ENCODE measurements around the gene RBM47. TPM values are rescaled to one million over a fixed set of nuclear protein-coding genes. Genes with fewer than 3 reads are reported as not detected.
A peak's percentile ranks its signal among the peaks of the same experiment; 100 is the strongest.

RBM47 gene
- total and polyA plus RNA-seq, 2 experiments from 2014 or later = 35.6 to 139 TPM

GRCh38 chr4:40480291-40480690 lies 149.4 kb downstream of the RBM47 start:
- Histone ChIP-seq H3F3A (replicated peaks; ENCODE audit: low read depth) (no peaks in the 10 kb centered on the region), H4K20me1 (replicated peaks; ENCODE audit: insufficient read depth) (peaks cover 12% of the 10 kb centered on the region; the same call in 1 of the 2 replicates), H3K79me2 (replicated peaks; ENCODE audit: insufficient read depth) (peaks cover 36% of the 10 kb centered on the region), H3K4me1 (ENCODE audit: insufficient read depth) (peaks cover 34% of the 10 kb centered on the region), H3K27ac (ENCODE audit: low read depth) (no peak overlapping the region), H3K36me3 (ENCODE audit: insufficient read depth) (no peaks in the 10 kb centered on the region), H2AFZ (no peak overlapping the region), H3K27me3 (ENCODE audit: insufficient read depth) (no peaks in the 10 kb centered on the region), H3K9me2 (ENCODE audit: insufficient read depth) (no peaks in the 10 kb centered on the region), H3K4me3 (no peak overlapping the region), H3K4me2 (no peak overlapping the region)
- Mint-ChIP-seq H3K4me3 (no peak overlapping the region), H3K4me1 (peaks cover 48% of the 10 kb centered on the region), H3K27me3 (ENCODE audit: insufficient read depth, low read depth, poor library complexity) (peaks cover 5% of the 10 kb centered on the region), H3K9me3 (no peaks in the 10 kb centered on the region), H3K27ac (0 out of 2 replicates have a peak overlapping the region, but pooled peaks have one; percentile 27), H3K36me3 (ENCODE audit: low read depth) (peaks cover 8% of the 10 kb centered on the region)
- DNase-seq (ENCODE audit: low spot score) (no peak), ATAC-seq (no peak)
- TF ChIP-seq, protein P1, sequence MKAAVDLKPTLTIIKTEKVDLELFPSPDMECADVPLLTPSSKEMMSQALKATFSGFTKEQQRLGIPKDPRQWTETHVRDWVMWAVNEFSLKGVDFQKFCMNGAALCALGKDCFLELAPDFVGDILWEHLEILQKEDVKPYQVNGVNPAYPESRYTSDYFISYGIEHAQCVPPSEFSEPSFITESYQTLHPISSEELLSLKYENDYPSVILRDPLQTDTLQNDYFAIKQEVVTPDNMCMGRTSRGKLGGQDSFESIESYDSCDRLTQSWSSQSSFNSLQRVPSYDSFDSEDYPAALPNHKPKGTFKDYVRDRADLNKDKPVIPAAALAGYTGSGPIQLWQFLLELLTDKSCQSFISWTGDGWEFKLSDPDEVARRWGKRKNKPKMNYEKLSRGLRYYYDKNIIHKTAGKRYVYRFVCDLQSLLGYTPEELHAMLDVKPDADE (IDR thresholded peaks at IDR 0.05) = no peak
- TF ChIP-seq, protein P2, sequence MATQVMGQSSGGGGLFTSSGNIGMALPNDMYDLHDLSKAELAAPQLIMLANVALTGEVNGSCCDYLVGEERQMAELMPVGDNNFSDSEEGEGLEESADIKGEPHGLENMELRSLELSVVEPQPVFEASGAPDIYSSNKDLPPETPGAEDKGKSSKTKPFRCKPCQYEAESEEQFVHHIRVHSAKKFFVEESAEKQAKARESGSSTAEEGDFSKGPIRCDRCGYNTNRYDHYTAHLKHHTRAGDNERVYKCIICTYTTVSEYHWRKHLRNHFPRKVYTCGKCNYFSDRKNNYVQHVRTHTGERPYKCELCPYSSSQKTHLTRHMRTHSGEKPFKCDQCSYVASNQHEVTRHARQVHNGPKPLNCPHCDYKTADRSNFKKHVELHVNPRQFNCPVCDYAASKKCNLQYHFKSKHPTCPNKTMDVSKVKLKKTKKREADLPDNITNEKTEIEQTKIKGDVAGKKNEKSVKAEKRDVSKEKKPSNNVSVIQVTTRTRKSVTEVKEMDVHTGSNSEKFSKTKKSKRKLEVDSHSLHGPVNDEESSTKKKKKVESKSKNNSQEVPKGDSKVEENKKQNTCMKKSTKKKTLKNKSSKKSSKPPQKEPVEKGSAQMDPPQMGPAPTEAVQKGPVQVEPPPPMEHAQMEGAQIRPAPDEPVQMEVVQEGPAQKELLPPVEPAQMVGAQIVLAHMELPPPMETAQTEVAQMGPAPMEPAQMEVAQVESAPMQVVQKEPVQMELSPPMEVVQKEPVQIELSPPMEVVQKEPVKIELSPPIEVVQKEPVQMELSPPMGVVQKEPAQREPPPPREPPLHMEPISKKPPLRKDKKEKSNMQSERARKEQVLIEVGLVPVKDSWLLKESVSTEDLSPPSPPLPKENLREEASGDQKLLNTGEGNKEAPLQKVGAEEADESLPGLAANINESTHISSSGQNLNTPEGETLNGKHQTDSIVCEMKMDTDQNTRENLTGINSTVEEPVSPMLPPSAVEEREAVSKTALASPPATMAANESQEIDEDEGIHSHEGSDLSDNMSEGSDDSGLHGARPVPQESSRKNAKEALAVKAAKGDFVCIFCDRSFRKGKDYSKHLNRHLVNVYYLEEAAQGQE (IDR thresholded peaks at IDR 0.05; ENCODE audit: unreplicated experiment) = no peak
- TF ChIP-seq ZNF114 (CRISPR knock-in tag; IDR thresholded peaks at IDR 0.05) = no peak
- no peak for TF ChIP-seq POLR2AphosphoS5 (IDR thresholded peaks at IDR 0.05; ENCODE audit: low read depth)
- TF ChIP-seq STAT1 (IDR thresholded peaks at IDR 0.05; ENCODE audit: unreplicated experiment) = no peak
- TF ChIP-seq ZNF331 (CRISPR knock-in tag; IDR thresholded peaks at IDR 0.05; ENCODE audit: low read depth) = no peak
- no peak for TF ChIP-seq CTCF (conservative IDR thresholded peaks at IDR 0.05; ENCODE audit: low read depth in 2 of 2)
- TF ChIP-seq EZH2 (IDR thresholded peaks at IDR 0.05; ENCODE audit: low read depth, unreplicated experiment) = no peak
- TF ChIP-seq JUNB (IDR thresholded peaks at IDR 0.05; ENCODE audit: unreplicated experiment) = no peak
- TF ChIP-seq CREB1 (CRISPR knock-in tag; IDR thresholded peaks at IDR 0.05; ENCODE audit: low read depth) = no peak
- TF ChIP-seq EZH2phosphoT487 (IDR thresholded peaks at IDR 0.05; ENCODE audit: unreplicated experiment) = no peak
- no peak for TF ChIP-seq ZNF462 (CRISPR knock-in tag; IDR thresholded peaks at IDR 0.05)
- TF ChIP-seq NANOG (IDR thresholded peaks at IDR 0.05; ENCODE audit: borderline replicate concordance) = no peak

Measured in GM23338 (cell line).